Measurements from ENCODE around the gene OR5B21.

OR5B21 gene

DNA sequence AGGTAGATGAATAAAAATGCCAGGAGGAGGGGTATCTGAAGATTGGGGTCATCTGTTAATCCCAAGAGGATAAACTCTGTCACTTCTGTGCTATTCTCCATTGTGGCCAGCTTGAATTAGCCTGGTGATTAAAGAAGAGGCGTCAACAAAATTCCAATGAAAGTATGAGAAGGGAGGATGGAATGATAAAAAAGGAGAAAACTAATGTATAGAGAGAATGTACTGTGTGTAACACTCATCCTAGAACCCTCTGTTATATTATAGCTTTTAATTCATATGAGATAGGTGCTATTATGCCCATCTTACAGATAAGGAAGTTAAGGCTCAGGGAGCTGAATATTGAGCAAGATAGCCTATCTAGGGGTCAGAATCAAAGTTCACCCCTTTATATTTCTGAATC lies at the start of gene OR5B21:
TSS of gene OR5B21 (minus strand) at position 101 of the 400 bp plus-strand sequence. CDS start at position 101, 0 bp downstream.
- no peak for DNase-seq

DNA sequence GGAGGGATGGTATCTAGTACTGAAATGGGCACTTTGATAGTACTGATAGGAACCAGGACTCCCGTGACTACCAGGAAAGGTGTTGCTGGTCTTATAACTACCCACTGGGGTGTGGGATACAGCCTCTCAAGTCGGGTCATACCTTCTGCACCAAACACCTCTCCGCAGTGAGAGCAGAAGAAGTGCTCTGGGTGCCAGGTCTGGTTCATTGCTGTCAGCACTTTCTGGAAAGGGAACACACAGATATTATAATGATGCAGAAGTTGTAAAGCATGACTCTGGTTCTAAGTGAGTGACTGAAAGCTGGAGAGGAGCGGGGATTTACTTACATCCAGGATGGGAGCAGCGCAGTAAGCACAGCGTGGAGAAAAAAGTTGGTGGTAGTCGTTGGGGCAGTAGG lies 41.7 kb upstream of the OR5B21 start:
- DNase-seq = no peak

- DNase-seq = no peak
These were observed 38.9 kb upstream of the OR5B21 start for GRCh38 chr11:58546841-58547240.

- no peak for DNase-seq
These were observed 24.0 kb upstream of the OR5B21 start for GRCh38 chr11:58531865-58532341.

- no peak for DNase-seq
These were observed 22.3 kb upstream of the OR5B21 start for GRCh38 chr11:58530236-58530635.

GRCh38 chr11:58527429-58527828 lies 19.5 kb upstream of the OR5B21 start:
- DNase-seq = no peak

DNA sequence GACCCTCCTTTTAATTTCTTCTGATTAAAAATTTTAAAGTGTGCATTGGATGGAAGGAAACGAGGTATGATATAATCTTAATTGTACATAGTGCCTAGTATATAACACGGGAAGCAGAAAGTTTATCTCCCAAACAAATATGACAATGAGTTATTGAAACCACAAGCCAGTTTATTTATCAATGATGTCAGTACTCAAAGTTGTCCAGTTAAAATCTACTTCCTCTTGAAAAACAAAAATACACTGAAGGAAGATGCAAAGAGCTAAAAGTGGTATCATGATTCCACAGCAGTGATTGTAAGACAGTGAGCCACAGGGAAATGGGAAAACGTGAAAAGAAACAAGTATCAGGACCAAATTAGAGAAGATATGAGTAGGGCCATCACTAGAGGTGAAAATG lies 18.8 kb upstream of the OR5B21 start:
- DNase-seq = no peak

GRCh38 chr11:58525037-58525614 lies 17.2 kb upstream of the OR5B21 start:
- no peak for DNase-seq

GRCh38 chr11:58524232-58525036 lies 16.5 kb upstream of the OR5B21 start:
- no peak for DNase-seq

DNA sequence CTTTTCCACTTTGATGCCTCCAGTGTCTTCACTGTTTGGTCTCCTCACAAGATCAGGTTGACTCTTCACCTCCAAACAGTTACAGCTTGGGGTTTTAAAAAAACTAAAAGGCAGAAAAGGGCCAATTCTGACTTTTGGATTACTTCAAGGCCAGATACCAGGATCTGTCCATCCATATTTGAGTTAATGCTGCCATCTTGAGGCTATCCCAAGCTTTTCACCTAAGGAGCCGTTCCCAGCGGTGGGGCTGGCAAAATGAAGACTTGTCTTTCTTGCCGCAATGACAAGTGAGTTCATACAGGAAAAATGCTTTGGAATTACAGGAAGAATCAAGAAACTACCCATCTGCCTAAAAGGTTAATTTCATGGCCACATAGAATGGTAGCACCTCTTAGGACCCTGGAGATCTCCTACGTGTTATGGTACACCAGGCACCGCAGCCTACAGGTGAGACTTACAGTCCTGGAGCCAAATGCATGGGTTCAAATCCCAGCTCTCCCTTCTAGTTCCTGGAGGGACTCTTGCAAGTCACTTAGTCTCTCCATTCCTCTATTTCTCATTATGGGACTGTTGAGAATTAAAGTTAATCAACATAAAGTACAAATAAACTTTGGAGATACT lies 6.0 kb upstream of the OR5B21 start:
- no peak for DNase-seq

- no peak for DNase-seq
These were observed 3.7 kb upstream of the OR5B21 start for GRCh38 chr11:58511636-58512035.

- DNase-seq = no peak
These were observed 1.8 kb upstream of the OR5B21 start for GRCh38 chr11:58509748-58510147.

DNA sequence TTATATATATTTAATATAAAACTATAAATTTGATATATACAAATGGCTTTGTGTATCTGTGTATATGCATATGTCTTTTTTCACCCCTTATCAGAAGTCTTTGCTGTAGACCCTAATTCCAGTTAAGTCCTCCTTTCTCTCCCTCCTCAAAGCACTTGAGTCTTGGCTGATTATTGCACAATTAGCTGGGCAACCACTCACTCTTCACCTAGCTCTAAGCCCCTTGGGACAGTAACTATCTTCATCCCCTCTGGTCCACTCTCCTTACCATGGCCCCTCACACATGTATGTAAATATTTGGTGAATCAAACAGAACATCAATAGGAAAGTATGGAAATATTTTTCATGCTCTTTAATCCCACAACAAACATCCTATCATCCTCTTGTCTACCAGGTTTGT lies 909 bp upstream of the OR5B21 start:
- no peak for DNase-seq

DNA sequence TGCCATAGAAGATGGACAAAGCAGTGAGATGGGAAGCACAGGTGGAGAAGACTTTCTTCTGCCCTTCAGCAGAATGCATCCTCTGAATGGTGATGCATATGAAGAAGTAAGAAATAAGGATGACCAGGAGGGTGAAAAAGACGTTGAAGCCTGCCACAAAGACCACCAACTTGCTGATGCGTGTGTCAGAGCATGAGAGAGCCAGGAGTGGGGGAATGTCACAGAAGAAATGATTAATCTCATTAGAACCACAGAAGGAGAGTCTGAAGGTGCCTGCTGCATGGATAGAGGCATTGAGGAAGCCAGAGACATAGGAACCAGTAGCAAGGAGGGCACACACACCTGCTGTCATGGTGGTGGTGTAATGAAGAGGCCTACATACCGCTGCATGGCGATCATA lies 550 bp downstream of the OR5B21 start:
- no peak for DNase-seq

DNA sequence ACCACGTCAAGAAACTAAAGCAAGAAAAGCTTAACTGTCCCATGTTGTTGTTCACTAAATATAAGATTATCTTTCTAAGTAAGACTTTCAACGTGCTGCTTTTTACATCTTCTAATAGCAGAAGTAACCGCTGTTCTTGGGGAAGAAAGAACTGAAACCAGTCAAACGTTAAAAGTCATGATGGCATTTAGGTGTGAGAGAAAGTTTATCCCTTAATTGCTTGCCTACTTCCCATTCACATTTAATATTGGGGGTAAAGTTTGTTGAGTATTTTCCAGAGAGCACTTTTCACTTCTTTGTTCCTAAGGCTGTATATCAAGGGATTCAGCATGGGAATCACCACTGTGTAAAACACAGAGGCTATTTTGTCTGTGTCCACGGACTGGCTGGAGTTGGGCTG lies 970 bp downstream of the OR5B21 start:
- DNase-seq = no peak

DNA sequence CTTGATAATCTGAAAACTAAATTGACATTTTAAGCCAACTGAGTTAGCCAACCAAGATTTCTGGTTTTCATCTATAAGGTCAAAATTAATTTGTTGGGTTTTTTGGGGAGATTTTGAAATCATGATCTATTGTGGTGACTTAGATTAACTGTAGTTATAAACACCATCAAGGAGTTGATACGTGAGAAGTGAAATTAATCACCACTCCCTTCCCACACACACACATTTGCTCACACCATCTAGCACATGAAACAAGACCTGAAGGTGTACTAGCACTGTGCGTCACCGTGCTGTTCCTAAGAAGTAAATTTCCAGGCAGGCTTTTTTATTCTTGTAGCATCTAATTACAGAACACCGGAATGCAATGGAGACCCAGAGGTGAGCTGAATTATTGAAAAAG lies 2.1 kb downstream of the OR5B21 start:
- DNase-seq = no peak

DNA sequence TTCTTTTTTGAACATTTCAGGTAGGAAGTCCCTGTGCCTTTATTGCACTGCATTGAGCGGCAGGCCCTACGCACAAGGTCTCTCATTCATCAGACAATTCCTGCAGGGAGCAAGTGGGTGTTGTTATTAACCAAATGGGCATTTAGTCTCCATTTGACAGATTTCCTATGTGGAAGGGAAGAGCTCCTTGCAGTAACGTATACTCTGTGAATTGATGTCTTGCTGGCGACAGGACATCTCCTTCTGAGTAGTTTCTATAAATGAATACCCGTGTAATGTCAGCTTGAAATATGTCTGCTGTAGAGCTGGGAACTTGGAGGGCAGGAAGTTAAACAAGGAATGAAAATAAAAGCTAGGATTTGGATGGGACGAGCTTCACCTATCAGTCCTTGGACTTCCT lies 3.7 kb downstream of the OR5B21 start:
- no peak for DNase-seq

GRCh38 chr11:58503361-58503856 lies 4.5 kb downstream of the OR5B21 start:
- no peak for DNase-seq

DNA sequence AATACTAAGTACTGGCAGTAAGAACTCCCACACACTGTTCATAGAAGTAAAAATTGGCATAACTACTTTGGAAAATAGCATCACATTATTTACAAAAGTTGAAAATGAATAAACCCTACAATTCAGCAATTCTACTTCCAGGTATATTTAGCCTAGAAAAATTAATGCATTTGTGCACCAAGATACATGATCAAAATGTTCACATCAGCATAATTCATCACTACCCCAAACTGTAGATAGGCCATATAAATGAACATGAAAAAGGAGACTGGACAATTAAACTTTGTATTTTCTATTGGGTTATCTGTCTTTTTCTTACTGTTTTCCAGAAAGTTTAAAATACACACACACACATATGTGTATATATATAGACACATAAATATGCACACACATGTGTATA lies 5.9 kb downstream of the OR5B21 start:
- no peak for DNase-seq

DNA sequence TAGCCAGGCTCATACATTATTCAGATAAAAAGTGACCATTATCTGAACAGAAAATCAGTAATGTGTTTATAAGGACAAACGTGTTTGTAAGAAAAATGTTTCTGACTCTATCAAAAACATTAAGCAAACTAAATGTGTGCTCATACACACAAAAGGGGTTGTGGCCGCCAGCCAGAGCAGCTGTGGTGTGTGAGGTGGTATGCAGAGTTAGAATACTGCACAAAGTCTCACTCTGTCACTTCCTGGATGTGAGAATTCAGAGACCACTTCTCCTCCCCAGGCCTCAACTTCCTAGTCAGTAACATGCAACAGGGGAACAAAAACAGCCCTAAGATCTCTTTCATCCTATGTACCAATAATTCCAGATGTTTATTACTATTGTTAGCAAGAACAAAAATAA lies 9.4 kb downstream of the OR5B21 start:
- no peak for DNase-seq

GRCh38 chr11:58497951-58498350 lies 10.0 kb downstream of the OR5B21 start:
- DNase-seq = no peak

GRCh38 chr11:58495906-58496305 lies 12.0 kb downstream of the OR5B21 start:
- DNase-seq = no peak

GRCh38 chr11:58494101-58494500 lies 13.8 kb downstream of the OR5B21 start:
- DNase-seq = no peak

DNA sequence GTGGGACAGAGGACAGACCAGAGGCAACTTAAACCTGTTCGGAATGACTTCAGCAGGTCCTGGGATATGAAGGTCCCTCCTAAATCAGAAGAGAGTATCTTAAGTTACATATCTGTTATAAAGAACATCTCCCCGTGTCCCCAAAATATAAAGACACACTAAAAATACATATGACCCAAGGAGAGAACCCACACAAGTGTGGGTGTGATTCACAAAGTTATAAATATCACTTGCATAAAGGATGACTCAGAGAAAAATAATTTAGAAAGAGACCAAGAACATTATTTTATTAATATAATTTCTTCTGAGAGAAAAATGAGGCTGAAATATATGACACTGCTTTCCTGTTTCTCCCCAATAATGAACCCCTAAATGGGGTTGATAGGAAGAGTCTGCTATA lies 14.2 kb downstream of the OR5B21 start:
- no peak for DNase-seq

Measured in NCI-H1436 treated with DMSO at 0.1 percent for 48 hours (cell line).